ENCODE data around the gene WWOX. TPM values are rescaled to one million over a fixed set of nuclear protein-coding genes. Genes with fewer than 3 reads are reported as not detected.

WWOX gene
- polyA plus RNA-seq, 1 donor from 2014 or later: 25.6 TPM

GRCh38 chr16:79124016-79124756 lies 1024.7 kb downstream of the WWOX start:
- Histone ChIP-seq H3K4me3 (ENCODE audit: low read length) (no peak overlapping the region), H3K9me2 (ENCODE audit: insufficient read depth, low read length) (no peaks in the 10 kb centered on the region), H2AFZ (ENCODE audit: low read depth, low read length) (no peak overlapping the region), H3K4me2 (ENCODE audit: low read length) (no peak overlapping the region), H3F3A (ENCODE audit: insufficient read depth, low read length, poor library complexity, severe bottlenecking) (no peaks in the 10 kb centered on the region), H3K9ac (ENCODE audit: low read length) (no peak overlapping the region), H4K20me1 (ENCODE audit: insufficient read depth) (no peaks in the 10 kb centered on the region), H3K27ac (ENCODE audit: low read length) (no peak overlapping the region), H3K36me3 (ENCODE audit: insufficient read depth, low read length) (no peaks in the 10 kb centered on the region), H3K79me2 (replicated peaks; ENCODE audit: insufficient read depth, low read length) (no peaks in the 10 kb centered on the region), H3K9me3 (ENCODE audit: low read length) (peaks cover 7% of the 10 kb centered on the region), H3K27me3 (ENCODE audit: insufficient read depth, low read depth, low read length) (no peaks in the 10 kb centered on the region)
- TF ChIP-seq EP300 (conservative IDR thresholded peaks at IDR 0.05; ENCODE audit: poor library complexity, severe bottlenecking): no peak
- no peak for TF ChIP-seq POLR2AphosphoS5 (IDR thresholded peaks at IDR 0.05)
- TF ChIP-seq EZH2 (IDR thresholded peaks at IDR 0.05; ENCODE audit: borderline replicate concordance, insufficient read depth, low read length, poor library complexity, severe bottlenecking): no peak
- no peak for TF ChIP-seq TAF1 (IDR thresholded peaks at IDR 0.05; ENCODE audit: low read depth)
- no peak for TF ChIP-seq MXI1 (conservative IDR thresholded peaks at IDR 0.05; ENCODE audit: poor library complexity, severe bottlenecking)
- no peak for TF ChIP-seq CTCF (IDR thresholded peaks at IDR 0.05; ENCODE audit: poor library complexity, severe bottlenecking)
- TF ChIP-seq RAD21 (conservative IDR thresholded peaks at IDR 0.05): no peak
- TF ChIP-seq REST (IDR thresholded peaks at IDR 0.05; ENCODE audit: borderline replicate concordance): no peak
- TF ChIP-seq SMC3 (conservative IDR thresholded peaks at IDR 0.05; ENCODE audit: poor library complexity): no peak

GRCh38 chr16:79127766-79128165 lies 1028.3 kb downstream of the WWOX start:
- Histone ChIP-seq H3K4me3 (ENCODE audit: low read length) (no peak overlapping the region), H3K9me2 (ENCODE audit: insufficient read depth, low read length) (no peaks in the 10 kb centered on the region), H3K27me3 (ENCODE audit: insufficient read depth, low read depth, low read length) (no peaks in the 10 kb centered on the region), H4K20me1 (ENCODE audit: insufficient read depth) (no peaks in the 10 kb centered on the region), H3K27ac (ENCODE audit: low read length) (no peak overlapping the region), H3K36me3 (ENCODE audit: insufficient read depth, low read length) (no peaks in the 10 kb centered on the region), H2AFZ (ENCODE audit: low read depth, low read length) (no peak overlapping the region), H3F3A (ENCODE audit: insufficient read depth, low read length, poor library complexity, severe bottlenecking) (no peaks in the 10 kb centered on the region), H3K79me2 (replicated peaks; ENCODE audit: insufficient read depth, low read length) (no peaks in the 10 kb centered on the region), H3K9ac (ENCODE audit: low read length) (no peak overlapping the region), H3K9me3 (ENCODE audit: low read length) (peaks cover 7% of the 10 kb centered on the region), H3K4me2 (ENCODE audit: low read length) (no peak overlapping the region)
- TF ChIP-seq SMC3 (conservative IDR thresholded peaks at IDR 0.05; ENCODE audit: poor library complexity) (no peak), RAD21 (conservative IDR thresholded peaks at IDR 0.05) (no peak), MXI1 (conservative IDR thresholded peaks at IDR 0.05; ENCODE audit: poor library complexity, severe bottlenecking) (no peak), POLR2AphosphoS5 (IDR thresholded peaks at IDR 0.05) (no peak), REST (IDR thresholded peaks at IDR 0.05; ENCODE audit: borderline replicate concordance) (no peak)

All from neural cell (in vitro differentiated cells).